K562 (cell line): ENCODE measurements around the gene BCAS3.

Experiments
- CEBPB ChIP-seq: fragments of 450-650 bp; IDR thresholded peaks from 2 replicates; pipeline ENCODE4 v1.6.1; 2016; ENCODE audit warnings: missing genetic modification characterization, missing compliant biosample characterization
- CTCF ChIP-seq, 3 experiments: IDR thresholded peaks in 2 of 3; conservative IDR thresholded peaks in 1 of 3; 2 replicates each; pipeline ENCODE4 v1.5.1; 2011 to 2012; ENCODE audit warnings: low read length in 3 of 3, mild to moderate bottlenecking in 3 of 3, control low read depth in 2 of 3, improper control_type of control experiment in 1 of 3, inconsistent platforms in 1 of 3, low read depth in 1 of 3, mixed read lengths in 1 of 3, moderate library complexity in 1 of 3; ENCODE audit not compliant: insufficient read depth in 2 of 3
- FOS ChIP-seq: IDR thresholded peaks from 3 replicates; pipeline ENCODE4 v1.6.1; 2011; ENCODE audit not compliant: insufficient read length; ENCODE audit errors: extremely low read depth
- GABPA ChIP-seq: fragments of 200-800 bp; sonication (Bioruptor generic); conservative IDR thresholded peaks from 2 replicates; pipeline ENCODE4 v1.6.1; 2016; ENCODE audit warnings: low read depth, missing genetic modification characterization, missing compliant biosample characterization
- JUND ChIP-seq, 2 experiments: IDR thresholded peaks; 2 replicates in 1 of 2; 3 replicates in 1 of 2; pipeline ENCODE4 v1.6.1; 2011; ENCODE audit warnings: borderline replicate concordance in 2 of 2, low read depth in 2 of 2, low read length in 2 of 2, improper control_type of control experiment in 1 of 2, missing biosample characterization in 1 of 2, missing genetic modification characterization in 1 of 2, missing genetic modification reagents in 1 of 2
- MAFF ChIP-seq: IDR thresholded peaks from 2 replicates; pipeline ENCODE4 v1.6.1; 2012; ENCODE audit warnings: low read length, improper control_type of control experiment
- MYC ChIP-seq, 2 experiments: fragments of 250-450 bp in 1 of 2; sonication (Bioruptor Pico) in 1 of 2; IDR thresholded peaks; 2 replicates each; pipeline versions ENCODE4 v1.5.1 to v1.6.1; 2012 to 2021; ENCODE audit warnings: low read depth in 2 of 2, borderline replicate concordance in 1 of 2, improper control_type of control experiment in 1 of 2, low read length in 1 of 2, mild to moderate bottlenecking in 1 of 2, moderate library complexity in 1 of 2
- NFRKB ChIP-seq: fragments of 450-650 bp; IDR thresholded peaks from 2 replicates; pipeline ENCODE4 v1.6.1; 2016; ENCODE audit warnings: low read depth
- TARDBP ChIP-seq: fragments of 450-650 bp; IDR thresholded peaks from 2 replicates; pipeline ENCODE4 v1.6.1; 2016
- TF ChIP-seq, protein P1 (sequence below): sonication (generic); formaldehyde crosslinking; IDR thresholded peaks from 2 replicates; pipeline ENCODE4 v1.5.0; 2020; ENCODE audit warnings: missing genetic modification reagents
- TF ChIP-seq, protein P2 (sequence below): fragments of 250-450 bp; sonication (Bioruptor Pico); IDR thresholded peaks from 2 replicates; pipeline ENCODE4 v1.4.0; 2020; ENCODE audit warnings: mild to moderate bottlenecking, moderate library complexity

DNA sequence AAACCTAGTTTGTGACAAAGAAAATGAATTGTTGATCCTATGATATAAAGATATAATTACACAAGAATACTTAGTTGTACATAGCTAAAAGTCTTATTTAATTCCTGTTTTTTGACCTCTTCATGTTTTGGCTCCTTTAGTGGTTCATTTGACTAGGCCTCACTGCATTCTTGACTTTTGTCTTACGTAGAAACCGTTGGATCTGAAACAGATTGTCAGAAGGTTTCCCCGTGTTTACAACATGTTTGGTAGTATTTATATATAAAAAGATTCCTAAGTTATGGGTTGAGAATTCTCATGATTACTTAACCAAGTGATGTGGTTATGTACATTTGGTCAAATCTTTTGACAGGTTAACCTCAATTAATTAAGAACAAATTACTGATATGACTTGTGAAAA, 162.8 kb downstream of the BCAS3 start:
- TF ChIP-seq NFRKB = no peak
- TF ChIP-seq, protein P1, sequence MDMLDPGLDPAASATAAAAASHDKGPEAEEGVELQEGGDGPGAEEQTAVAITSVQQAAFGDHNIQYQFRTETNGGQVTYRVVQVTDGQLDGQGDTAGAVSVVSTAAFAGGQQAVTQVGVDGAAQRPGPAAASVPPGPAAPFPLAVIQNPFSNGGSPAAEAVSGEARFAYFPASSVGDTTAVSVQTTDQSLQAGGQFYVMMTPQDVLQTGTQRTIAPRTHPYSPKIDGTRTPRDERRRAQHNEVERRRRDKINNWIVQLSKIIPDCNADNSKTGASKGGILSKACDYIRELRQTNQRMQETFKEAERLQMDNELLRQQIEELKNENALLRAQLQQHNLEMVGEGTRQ (CRISPR knock-in tag) = no peak
- TF ChIP-seq TARDBP = no peak
- TF ChIP-seq MYC (IDR thresholded peaks at IDR 0.05; ENCODE audit: low read depth, low read length) = no peak
- TF ChIP-seq MYC (CRISPR knock-in tag; IDR thresholded peaks at IDR 0.05; ENCODE audit: borderline replicate concordance, low read depth) = no peak
- TF ChIP-seq GABPA (tag) = no peak
- no peak for TF ChIP-seq FOS
- no peak for TF ChIP-seq CTCF (IDR thresholded peaks at IDR 0.05 in 2 of 3, conservative IDR thresholded peaks at IDR 0.05 in 1 of 3; ENCODE audit: insufficient read depth in 2 of 3, low read depth in 1 of 3, low read length in 3 of 3)
- no peak for TF ChIP-seq CEBPB (tag)
- no peak for TF ChIP-seq MAFF
- TF ChIP-seq, protein P2, sequence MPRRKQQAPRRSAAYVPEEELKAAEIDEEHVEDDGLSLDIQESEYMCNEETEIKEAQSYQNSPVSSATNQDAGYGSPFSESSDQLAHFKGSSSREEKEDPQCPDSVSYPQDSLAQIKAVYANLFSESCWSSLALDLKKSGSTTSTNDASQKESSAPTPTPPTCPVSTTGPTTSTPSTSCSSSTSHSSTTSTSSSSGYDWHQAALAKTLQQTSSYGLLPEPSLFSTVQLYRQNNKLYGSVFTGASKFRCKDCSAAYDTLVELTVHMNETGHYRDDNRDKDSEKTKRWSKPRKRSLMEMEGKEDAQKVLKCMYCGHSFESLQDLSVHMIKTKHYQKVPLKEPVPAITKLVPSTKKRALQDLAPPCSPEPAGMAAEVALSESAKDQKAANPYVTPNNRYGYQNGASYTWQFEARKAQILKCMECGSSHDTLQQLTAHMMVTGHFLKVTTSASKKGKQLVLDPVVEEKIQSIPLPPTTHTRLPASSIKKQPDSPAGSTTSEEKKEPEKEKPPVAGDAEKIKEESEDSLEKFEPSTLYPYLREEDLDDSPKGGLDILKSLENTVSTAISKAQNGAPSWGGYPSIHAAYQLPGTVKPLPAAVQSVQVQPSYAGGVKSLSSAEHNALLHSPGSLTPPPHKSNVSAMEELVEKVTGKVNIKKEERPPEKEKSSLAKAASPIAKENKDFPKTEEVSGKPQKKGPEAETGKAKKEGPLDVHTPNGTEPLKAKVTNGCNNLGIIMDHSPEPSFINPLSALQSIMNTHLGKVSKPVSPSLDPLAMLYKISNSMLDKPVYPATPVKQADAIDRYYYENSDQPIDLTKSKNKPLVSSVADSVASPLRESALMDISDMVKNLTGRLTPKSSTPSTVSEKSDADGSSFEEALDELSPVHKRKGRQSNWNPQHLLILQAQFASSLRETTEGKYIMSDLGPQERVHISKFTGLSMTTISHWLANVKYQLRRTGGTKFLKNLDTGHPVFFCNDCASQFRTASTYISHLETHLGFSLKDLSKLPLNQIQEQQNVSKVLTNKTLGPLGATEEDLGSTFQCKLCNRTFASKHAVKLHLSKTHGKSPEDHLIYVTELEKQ (CRISPR knock-in tag) = no peak
- no peak for TF ChIP-seq JUND (IDR thresholded peaks at IDR 0.05; ENCODE audit: borderline replicate concordance, low read depth, low read length)
- TF ChIP-seq JUND (tag; IDR thresholded peaks at IDR 0.05; ENCODE audit: borderline replicate concordance, low read depth, low read length) = no peak
